ENCODE measurements around the gene CADPS. TPM values are rescaled to one million over a fixed set of nuclear protein-coding genes. Genes with fewer than 3 reads are reported as not detected.

CADPS gene
- total and polyA plus RNA-seq, 2 donors: 2.3 to 4.4 TPM

DNA sequence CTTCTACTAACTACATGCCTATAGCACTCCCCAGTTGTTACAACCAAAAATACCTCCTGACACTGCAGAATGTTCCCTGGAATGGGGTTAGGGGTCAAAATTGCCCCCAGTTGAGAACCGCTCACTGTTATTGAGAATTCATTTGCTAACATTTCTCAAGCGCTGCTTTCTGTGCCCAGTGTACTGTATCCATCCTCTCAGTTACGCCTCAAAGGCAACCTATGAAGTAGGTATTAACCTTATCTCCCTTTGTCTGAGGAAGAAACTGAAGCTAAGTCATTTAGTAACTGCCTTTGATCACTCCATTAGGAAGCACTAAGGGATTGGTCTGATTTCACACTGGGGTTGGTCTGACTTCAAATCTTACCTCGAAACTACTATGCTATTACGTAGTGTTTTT is 70.1 kb downstream of the CADPS start:
- Histone ChIP-seq H3K36me3 (ENCODE audit: control insufficient read depth in 2 of 2, insufficient read depth in 2 of 2, low read length in 1 of 2) (no peaks in the 10 kb centered on the region), H3K4me1 (ENCODE audit: control insufficient read depth in 2 of 2, insufficient read depth in 2 of 2, low read length in 2 of 2) (no peaks in the 10 kb centered on the region), H3K27ac (ENCODE audit: low read depth in 1 of 2, low read length in 1 of 2) (no peak overlapping the region), H3K4me3 (ENCODE audit: low read length in 2 of 2) (no peak overlapping the region), H3K9me3 (ENCODE audit: control insufficient read depth in 2 of 2, insufficient read depth in 1 of 2, low read length in 1 of 2) (no peaks in the 10 kb centered on the region), H3K27me3 (ENCODE audit: control insufficient read depth in 2 of 2, insufficient read depth in 1 of 2, low read length in 1 of 2) (no peaks in the 10 kb centered on the region)
- 91% methylated on average over 5 of the region's 5 CpGs for WGBS
- no peak for DNase-seq (ENCODE audit: low read depth in 6 of 9, low spot score in 9 of 9)

DNA sequence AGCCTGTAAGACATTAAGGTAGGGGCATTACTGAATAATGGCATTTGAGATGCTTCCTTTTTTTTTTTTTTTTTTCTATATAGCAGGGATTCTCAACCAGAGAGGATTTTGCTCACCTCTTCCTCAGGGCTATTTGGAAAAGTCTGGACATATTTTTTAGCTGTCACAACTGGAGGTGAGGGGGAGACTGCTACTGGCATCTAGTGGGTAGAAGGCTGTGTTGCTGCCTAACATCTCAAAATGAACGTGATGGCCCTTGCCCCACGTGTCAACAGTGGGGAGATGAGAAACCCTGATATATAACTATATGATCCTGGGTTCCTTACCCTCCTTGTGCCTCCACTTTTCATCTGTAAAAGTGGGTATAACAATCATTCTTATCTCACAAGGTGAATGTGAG is 71.9 kb downstream of the CADPS start:
- no peak for DNase-seq (ENCODE audit: low read depth in 6 of 9, low spot score in 9 of 9)
- H3K9me3 ChIP-seq (ENCODE audit: control insufficient read depth in 2 of 2, insufficient read depth in 1 of 2, low read length in 1 of 2): no peaks in the 10 kb centered on the region
- H3K27ac ChIP-seq (ENCODE audit: low read depth in 1 of 2, low read length in 1 of 2): no peak overlapping the region
- H3K4me3 ChIP-seq (ENCODE audit: low read length in 2 of 2): no peak overlapping the region
- H3K36me3 ChIP-seq (ENCODE audit: control insufficient read depth in 2 of 2, insufficient read depth in 2 of 2, low read length in 1 of 2): no peaks in the 10 kb centered on the region
- no peaks in the 10 kb centered on the region for H3K4me1 ChIP-seq (ENCODE audit: control insufficient read depth in 2 of 2, insufficient read depth in 2 of 2, low read length in 2 of 2)
- WGBS: 66% methylated on average over 2 of the region's 2 CpGs
- no peaks in the 10 kb centered on the region for H3K27me3 ChIP-seq (ENCODE audit: control insufficient read depth in 2 of 2, insufficient read depth in 1 of 2, low read length in 1 of 2)

DNA sequence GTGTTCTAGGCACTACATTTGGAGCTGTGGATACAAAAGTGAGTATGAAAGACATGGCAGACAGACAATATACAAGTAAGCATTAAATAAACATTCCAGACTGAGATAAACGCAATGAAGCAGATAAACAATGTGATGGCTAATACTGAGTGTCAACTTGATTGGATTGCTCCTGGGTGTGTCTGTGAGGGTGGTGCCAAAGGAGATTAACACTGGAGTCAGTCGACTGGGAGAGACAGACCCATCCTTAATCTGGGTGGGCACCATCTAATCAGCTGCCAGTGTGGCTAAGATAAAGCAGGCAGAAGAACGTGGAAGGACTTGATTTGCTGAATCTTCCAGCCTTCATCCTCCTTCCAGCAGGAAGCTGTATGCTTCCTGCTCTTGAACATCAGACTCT is 77.2 kb downstream of the CADPS start:
- Histone ChIP-seq H3K36me3 (ENCODE audit: control insufficient read depth in 2 of 2, insufficient read depth in 2 of 2, low read length in 1 of 2) (no peaks in the 10 kb centered on the region), H3K9me3 (ENCODE audit: control insufficient read depth in 2 of 2, insufficient read depth in 1 of 2, low read length in 1 of 2) (no peaks in the 10 kb centered on the region), H3K4me3 (ENCODE audit: low read length in 2 of 2) (no peak overlapping the region), H3K4me1 (ENCODE audit: control insufficient read depth in 2 of 2, insufficient read depth in 2 of 2, low read length in 2 of 2) (no peaks in the 10 kb centered on the region), H3K27ac (ENCODE audit: low read depth in 1 of 2, low read length in 1 of 2) (no peak overlapping the region), H3K27me3 (ENCODE audit: control insufficient read depth in 2 of 2, insufficient read depth in 1 of 2, low read length in 1 of 2) (no peaks in the 10 kb centered on the region)
- no peak for DNase-seq (ENCODE audit: low read depth in 6 of 9, low spot score in 9 of 9)
- 41% methylated on average over 3 of the region's 3 CpGs for WGBS

DNA sequence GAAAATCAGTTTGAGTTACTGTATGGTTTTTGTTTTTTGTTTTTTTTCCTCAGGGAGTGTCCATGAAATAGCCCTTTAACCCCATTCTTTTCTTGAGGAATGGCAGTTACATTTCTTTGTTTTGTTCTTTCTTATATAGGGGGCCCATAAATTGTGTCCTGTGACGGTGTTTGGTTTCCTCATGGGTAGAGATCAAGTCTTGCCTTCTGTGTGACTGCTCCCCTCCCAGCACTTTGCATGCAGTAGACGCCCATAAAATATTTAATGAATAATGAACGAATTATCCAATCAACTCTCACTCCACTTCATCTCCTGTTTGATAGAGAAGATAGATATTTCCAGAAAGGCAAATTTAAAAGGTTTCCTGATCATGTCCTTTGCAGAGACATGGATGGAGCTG is 78.1 kb downstream of the CADPS start:
- H3K27me3 ChIP-seq (ENCODE audit: control insufficient read depth in 2 of 2, insufficient read depth in 1 of 2, low read length in 1 of 2): no peaks in the 10 kb centered on the region
- H3K36me3 ChIP-seq (ENCODE audit: control insufficient read depth in 2 of 2, insufficient read depth in 2 of 2, low read length in 1 of 2): no peaks in the 10 kb centered on the region
- no peak overlapping the region for H3K4me3 ChIP-seq (ENCODE audit: low read length in 2 of 2)
- 59% methylated on average over 3 of the region's 3 CpGs for WGBS
- no peaks in the 10 kb centered on the region for H3K9me3 ChIP-seq (ENCODE audit: control insufficient read depth in 2 of 2, insufficient read depth in 1 of 2, low read length in 1 of 2)
- no peak for DNase-seq (ENCODE audit: low read depth in 6 of 9, low spot score in 9 of 9)
- H3K27ac ChIP-seq (ENCODE audit: low read depth in 1 of 2, low read length in 1 of 2): no peak overlapping the region
- H3K4me1 ChIP-seq (ENCODE audit: control insufficient read depth in 2 of 2, insufficient read depth in 2 of 2, low read length in 2 of 2): no peaks in the 10 kb centered on the region

DNA sequence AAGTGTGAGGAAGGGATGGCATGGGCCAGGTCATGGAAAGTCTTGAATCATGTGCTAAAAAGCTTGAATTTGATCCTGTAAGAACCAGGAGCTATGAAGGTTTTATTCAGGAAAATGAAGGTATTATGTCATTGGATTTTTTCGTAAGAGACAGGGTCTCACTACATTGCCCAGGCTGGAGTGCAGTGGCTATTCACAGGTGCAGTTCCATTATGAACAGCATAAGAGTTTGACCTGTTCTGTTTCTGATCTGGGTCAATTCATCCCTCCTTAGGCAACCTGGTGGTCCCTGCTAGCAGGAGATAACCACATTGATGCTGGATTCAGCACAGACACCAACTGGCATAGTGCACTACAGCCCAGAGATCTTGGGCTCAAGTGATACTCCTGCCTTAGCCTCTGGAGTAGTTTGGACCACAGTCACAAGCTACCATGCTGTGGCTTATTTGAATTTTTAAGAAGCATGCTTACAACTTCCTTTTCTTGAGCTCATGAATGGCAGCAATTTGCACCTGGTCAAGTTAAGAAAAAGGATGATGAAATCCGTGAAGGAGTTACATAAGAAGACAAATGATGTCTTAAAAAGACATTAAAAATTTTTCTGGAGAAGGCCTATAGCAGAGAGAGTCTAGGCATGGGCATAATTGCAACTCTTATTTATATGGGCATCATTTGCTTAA is 79.1 kb downstream of the CADPS start:
- 70% methylated on average over 2 of the region's 2 CpGs for WGBS
- Histone ChIP-seq H3K36me3 (ENCODE audit: control insufficient read depth in 2 of 2, insufficient read depth in 2 of 2, low read length in 1 of 2) (no peaks in the 10 kb centered on the region), H3K27ac (ENCODE audit: low read depth in 1 of 2, low read length in 1 of 2) (no peak overlapping the region), H3K4me3 (ENCODE audit: low read length in 2 of 2) (no peak overlapping the region), H3K4me1 (ENCODE audit: control insufficient read depth in 2 of 2, insufficient read depth in 2 of 2, low read length in 2 of 2) (no peaks in the 10 kb centered on the region), H3K9me3 (ENCODE audit: control insufficient read depth in 2 of 2, insufficient read depth in 1 of 2, low read length in 1 of 2) (no peaks in the 10 kb centered on the region), H3K27me3 (ENCODE audit: control insufficient read depth in 2 of 2, insufficient read depth in 1 of 2, low read length in 1 of 2) (no peaks in the 10 kb centered on the region)
- no peak for DNase-seq (ENCODE audit: low read depth in 6 of 9, low spot score in 9 of 9)

DNA sequence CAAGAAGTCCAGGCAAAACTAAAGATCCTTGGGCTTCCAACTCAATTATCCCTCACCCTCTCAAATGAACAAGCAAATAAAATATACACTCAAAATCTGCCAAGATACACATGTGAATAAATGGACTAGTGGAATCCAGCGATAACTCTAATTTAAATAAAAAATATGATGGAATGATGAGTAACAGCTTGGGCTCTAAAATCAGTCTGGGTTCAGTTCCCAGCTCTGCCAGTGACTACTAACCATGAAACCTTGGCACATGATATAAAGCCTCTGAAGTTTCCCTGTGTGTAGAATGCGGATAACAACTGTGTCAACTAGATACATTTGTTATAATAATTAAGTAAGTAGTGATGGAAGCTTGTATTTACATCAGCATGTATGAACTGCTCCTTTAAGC is 81.3 kb downstream of the CADPS start:
- WGBS: 94% methylated on average over 2 of the region's 2 CpGs
- no peak for DNase-seq (ENCODE audit: low read depth in 6 of 9, low spot score in 9 of 9)
- Histone ChIP-seq H3K4me3 (ENCODE audit: low read length in 2 of 2) (no peak overlapping the region), H3K4me1 (ENCODE audit: control insufficient read depth in 2 of 2, insufficient read depth in 2 of 2, low read length in 2 of 2) (no peaks in the 10 kb centered on the region), H3K27ac (ENCODE audit: low read depth in 1 of 2, low read length in 1 of 2) (no peak overlapping the region), H3K36me3 (ENCODE audit: control insufficient read depth in 2 of 2, insufficient read depth in 2 of 2, low read length in 1 of 2) (no peaks in the 10 kb centered on the region), H3K9me3 (ENCODE audit: control insufficient read depth in 2 of 2, insufficient read depth in 1 of 2, low read length in 1 of 2) (no peaks in the 10 kb centered on the region), H3K27me3 (ENCODE audit: control insufficient read depth in 2 of 2, insufficient read depth in 1 of 2, low read length in 1 of 2) (no peaks in the 10 kb centered on the region)

DNA sequence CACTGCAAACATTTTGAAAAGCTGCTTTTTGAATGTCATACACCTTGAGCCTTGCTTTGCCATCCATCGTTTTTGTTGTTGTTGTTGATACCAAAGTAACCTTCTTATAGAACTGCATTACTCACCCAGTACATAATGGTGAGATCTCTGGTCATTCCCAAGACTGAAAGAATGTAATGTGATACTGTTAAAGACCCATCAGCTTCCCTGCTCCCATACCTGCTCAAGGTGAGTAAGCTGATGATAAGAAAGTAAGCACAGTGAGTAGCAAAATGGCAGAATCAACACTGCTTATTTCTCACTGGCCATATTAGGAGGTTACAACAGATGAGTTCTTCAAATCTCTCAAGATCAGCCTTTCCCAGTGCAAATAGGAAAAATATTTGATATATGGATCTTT is 89.8 kb downstream of the CADPS start:
- no peaks in the 10 kb centered on the region for H3K4me1 ChIP-seq (ENCODE audit: control insufficient read depth in 2 of 2, insufficient read depth in 2 of 2, low read length in 2 of 2)
- H3K27ac ChIP-seq (ENCODE audit: low read depth in 1 of 2, low read length in 1 of 2): no peak overlapping the region
- H3K36me3 ChIP-seq (ENCODE audit: control insufficient read depth in 2 of 2, insufficient read depth in 2 of 2, low read length in 1 of 2): no peaks in the 10 kb centered on the region
- H3K9me3 ChIP-seq (ENCODE audit: control insufficient read depth in 2 of 2, insufficient read depth in 1 of 2, low read length in 1 of 2): no peaks in the 10 kb centered on the region
- DNase-seq (ENCODE audit: low read depth in 6 of 9, low spot score in 9 of 9): no peak
- no peaks in the 10 kb centered on the region for H3K27me3 ChIP-seq (ENCODE audit: control insufficient read depth in 2 of 2, insufficient read depth in 1 of 2, low read length in 1 of 2)
- no peak overlapping the region for H3K4me3 ChIP-seq (ENCODE audit: low read length in 2 of 2)
- WGBS: 85% methylated on average over 1 of the region's 1 CpG

DNA sequence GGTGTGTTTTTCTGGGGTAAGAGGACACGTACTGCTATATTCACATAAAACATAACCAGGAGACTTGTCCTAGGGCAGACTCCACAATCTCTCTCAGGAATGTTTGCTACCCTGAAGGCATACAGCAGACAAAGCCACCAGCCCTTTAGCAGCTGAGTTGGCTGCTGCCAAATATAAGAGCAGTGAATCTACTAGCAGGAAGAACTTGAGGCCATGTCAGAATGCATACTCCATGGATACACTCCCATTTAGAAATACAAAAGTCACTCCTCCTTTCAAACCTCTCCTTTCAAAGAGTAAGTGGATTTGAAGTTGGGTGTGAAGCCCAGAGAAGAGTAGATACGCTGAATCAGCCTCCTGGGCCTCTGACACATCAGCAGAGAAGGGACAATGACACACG is 94.1 kb downstream of the CADPS start:
- WGBS: 86% methylated on average over 3 of the region's 3 CpGs
- no peaks in the 10 kb centered on the region for H3K4me1 ChIP-seq (ENCODE audit: control insufficient read depth in 2 of 2, insufficient read depth in 2 of 2, low read length in 2 of 2)
- DNase-seq (ENCODE audit: low read depth in 6 of 9, low spot score in 9 of 9): no peak
- H3K36me3 ChIP-seq (ENCODE audit: control insufficient read depth in 2 of 2, insufficient read depth in 2 of 2, low read length in 1 of 2): no peaks in the 10 kb centered on the region
- no peak overlapping the region for H3K27ac ChIP-seq (ENCODE audit: low read depth in 1 of 2, low read length in 1 of 2)
- no peaks in the 10 kb centered on the region for H3K27me3 ChIP-seq (ENCODE audit: control insufficient read depth in 2 of 2, insufficient read depth in 1 of 2, low read length in 1 of 2)
- no peaks in the 10 kb centered on the region for H3K9me3 ChIP-seq (ENCODE audit: control insufficient read depth in 2 of 2, insufficient read depth in 1 of 2, low read length in 1 of 2)
- no peak overlapping the region for H3K4me3 ChIP-seq (ENCODE audit: low read length in 2 of 2)

DNA sequence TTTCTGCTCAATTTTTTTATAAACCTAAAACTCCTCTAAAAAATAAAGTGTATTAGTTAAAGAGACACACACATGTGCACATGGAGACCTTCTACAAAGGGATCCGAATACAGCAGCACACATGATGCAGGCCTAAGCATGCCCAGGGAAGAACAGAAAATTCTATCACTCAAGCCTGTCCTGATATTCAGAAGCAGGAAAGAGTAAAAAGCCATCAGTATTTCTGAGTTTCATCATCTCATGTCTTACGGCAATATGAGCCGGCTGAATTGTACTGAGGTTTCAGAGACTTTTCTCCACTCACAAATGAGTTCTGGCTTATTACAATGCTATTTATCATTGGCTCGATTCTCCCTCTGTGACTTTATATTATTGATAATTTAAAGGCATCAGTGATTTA is 97.5 kb downstream of the CADPS start:
- Histone ChIP-seq H3K27ac (ENCODE audit: low read depth in 1 of 2, low read length in 1 of 2) (no peak overlapping the region), H3K9me3 (ENCODE audit: control insufficient read depth in 2 of 2, insufficient read depth in 1 of 2, low read length in 1 of 2) (no peaks in the 10 kb centered on the region), H3K4me3 (ENCODE audit: low read length in 2 of 2) (no peak overlapping the region), H3K4me1 (ENCODE audit: control insufficient read depth in 2 of 2, insufficient read depth in 2 of 2, low read length in 2 of 2) (no peaks in the 10 kb centered on the region), H3K36me3 (ENCODE audit: control insufficient read depth in 2 of 2, insufficient read depth in 2 of 2, low read length in 1 of 2) (no peaks in the 10 kb centered on the region), H3K27me3 (ENCODE audit: control insufficient read depth in 2 of 2, insufficient read depth in 1 of 2, low read length in 1 of 2) (no peaks in the 10 kb centered on the region)
- DNase-seq (ENCODE audit: low read depth in 6 of 9, low spot score in 9 of 9): no peak
- 94% methylated on average over 4 of the region's 4 CpGs for WGBS

DNA sequence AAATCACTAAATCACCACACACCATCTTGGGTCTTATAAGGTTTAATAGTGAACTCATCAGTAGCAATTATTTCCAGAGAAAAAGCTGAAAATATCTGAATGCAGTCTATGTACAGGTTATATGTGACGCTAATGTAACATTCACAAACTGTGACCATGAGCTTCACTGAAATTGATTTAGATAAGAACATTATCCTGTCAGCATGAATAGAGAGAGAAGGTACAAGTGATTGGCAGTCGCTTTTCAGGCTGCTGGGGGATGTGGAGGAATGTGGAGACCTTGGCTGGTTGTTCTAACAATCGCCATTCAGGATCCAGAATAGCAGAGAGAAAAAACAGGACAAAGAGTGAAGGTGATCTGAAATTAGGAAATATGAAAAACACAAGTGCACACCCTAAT is 98.1 kb downstream of the CADPS start:
- no peak overlapping the region for H3K4me3 ChIP-seq (ENCODE audit: low read length in 2 of 2)
- H3K27me3 ChIP-seq (ENCODE audit: control insufficient read depth in 2 of 2, insufficient read depth in 1 of 2, low read length in 1 of 2): no peaks in the 10 kb centered on the region
- 81% methylated on average over 3 of the region's 3 CpGs for WGBS
- no peak for DNase-seq (ENCODE audit: low read depth in 6 of 9, low spot score in 9 of 9)
- no peaks in the 10 kb centered on the region for H3K36me3 ChIP-seq (ENCODE audit: control insufficient read depth in 2 of 2, insufficient read depth in 2 of 2, low read length in 1 of 2)
- no peaks in the 10 kb centered on the region for H3K4me1 ChIP-seq (ENCODE audit: control insufficient read depth in 2 of 2, insufficient read depth in 2 of 2, low read length in 2 of 2)
- no peak overlapping the region for H3K27ac ChIP-seq (ENCODE audit: low read depth in 1 of 2, low read length in 1 of 2)
- no peaks in the 10 kb centered on the region for H3K9me3 ChIP-seq (ENCODE audit: control insufficient read depth in 2 of 2, insufficient read depth in 1 of 2, low read length in 1 of 2)
